Lung (tissue), 12 donors: ENCODE data around the gene FGD1. TPM values are rescaled to one million over a fixed set of nuclear protein-coding genes. Genes with fewer than 3 reads are reported as not detected.

Source experiments
- ATAC-seq: fragments of 200-7000 bp; cut with Tn5 transposase; one replicate; pipeline ENCODE4 v1.9.1; 2020; ENCODE audit warnings: moderate number of reproducible peaks; ENCODE audit not compliant: insufficient read depth, low FRiP score
- DNase-seq, 3 donors: peaks; one replicate each; pipeline ENCODE4 v3.0.0-alpha.2; 2013 to 2017
- H3K27ac ChIP-seq, 2 donors: one replicate each; pipeline ENCODE4 v1.5.1; 2013; ENCODE audit warnings: mild to moderate bottlenecking in 2 of 2, moderate library complexity in 2 of 2, control low read depth in 1 of 2, inconsistent platforms in 1 of 2, low read depth in 1 of 2, low read length in 1 of 2
- H3K27me3 ChIP-seq, 3 donors: one replicate each; pipeline ENCODE4 v1.5.1; 2013; ENCODE audit warnings: low read length in 2 of 3; ENCODE audit not compliant: control insufficient read depth in 3 of 3, insufficient read depth in 3 of 3
- H3K36me3 ChIP-seq, 4 donors: one replicate each; pipeline ENCODE4 v1.5.1; 2013; ENCODE audit warnings: low read length in 4 of 4, mild to moderate bottlenecking in 1 of 4, moderate library complexity in 1 of 4; ENCODE audit not compliant: control insufficient read depth in 4 of 4, insufficient read depth in 4 of 4
- H3K4me1 ChIP-seq, 5 donors: one replicate each; pipeline ENCODE4 v1.5.1; 2013; ENCODE audit warnings: low read length in 5 of 5, mild to moderate bottlenecking in 2 of 5, moderate library complexity in 1 of 5; ENCODE audit not compliant: control insufficient read depth in 5 of 5, insufficient read depth in 5 of 5
- H3K4me3 ChIP-seq: one replicate; pipeline ENCODE4 v1.5.1; 2013; ENCODE audit warnings: mild to moderate bottlenecking, control low read depth, moderate library complexity
- H3K9ac ChIP-seq, 2 donors: one replicate each; pipeline ENCODE4 v1.5.1; 2013; ENCODE audit warnings: low read length in 2 of 2, control low read depth in 1 of 2; ENCODE audit not compliant: insufficient read depth in 1 of 2
- H3K9me3 ChIP-seq, 4 donors: one replicate each; pipeline ENCODE4 v1.5.1; 2013; ENCODE audit warnings: low read length in 3 of 4, mild to moderate bottlenecking in 1 of 4, moderate library complexity in 1 of 4; ENCODE audit not compliant: control insufficient read depth in 4 of 4, insufficient read depth in 3 of 4
- CTCF ChIP-seq: IDR thresholded peaks from 2 replicates; pipeline ENCODE4 v1.5.1; 2012; ENCODE audit warnings: mild to moderate bottlenecking; ENCODE audit errors: control extremely low read depth, extremely low read depth
- WGBS, 2 donors: extraction: QIAGEN DNeasy Blood & Tissue Kit; methylation state at CpG; one replicate each; pipeline ENCODE4 v1.1.7; 2013; 5-methylcytosine and 5-hydroxymethylcytosine counted together
- polyA plus RNA-seq, 2 donors: library from polyadenylated mRNA; stranded (reverse); fragments of 200-250 nt; gene quantifications; one replicate each; pipeline ENCODE4 v1.2.1, GENCODE V29; 2013
- total RNA-seq, 2 donors: library from RNA; depleted of rRNA in 1 of 2; stranded (reverse); fragments of >200 nt in 1 of 2; gene quantifications; one replicate each; pipeline ENCODE4 v1.2.1, GENCODE V29; 2014 to 2021
- donor health status: control.
- donor health status: control.
- donor health status: Bipolar disorder and iron deficiency.
- donor health status: healthy.
- donor health status: DM: yes; HTN: yes; CAD: no.

Gene FGD1
- total and polyA plus RNA-seq, 4 donors, result 1.3 to 6.4 (median 2.5) TPM

- Histone ChIP-seq H3K27me3 (no peaks in the 10 kb centered on the region), H3K9me3 (peaks cover 0 to 1% (median 0%) of the 10 kb centered on the region in 4 donors), H3K27ac (no peak overlapping the region), H3K9ac (no peak overlapping the region), H3K4me1 (peaks cover 0 to 42% (median 7%) of the 10 kb centered on the region in 5 donors), H3K4me3 (no peak overlapping the region), H3K36me3 (no peaks in the 10 kb centered on the region)
- DNase-seq (peak in 1 of 3 donors; percentile 13), ATAC-seq (no peak)
- 48 to 71% methylated on average over 3 of the region's 3 CpGs for WGBS, 2 donors
- no peak for TF ChIP-seq CTCF
These were observed 11.4 kb downstream of the FGD1 start for GRCh38 chrX:54484666-54485065.

- no peaks in the 10 kb centered on the region for H3K9me3 ChIP-seq
- no peak for ATAC-seq
- peak in 1 of 3 donors; percentile 12 for DNase-seq
- TF ChIP-seq CTCF, result no peak
- H3K36me3 ChIP-seq, result no peaks in the 10 kb centered on the region
- H3K4me1 ChIP-seq, result peaks cover 0 to 50% (median 8%) of the 10 kb centered on the region in 5 donors
- H3K27ac ChIP-seq, result peak overlapping the region in 1 of 2 donors; percentile 33
- 75 to 89% methylated on average over 8 to 9 of the region's 9 CpGs for WGBS, 2 donors
- H3K27me3 ChIP-seq, result no peaks in the 10 kb centered on the region
- H3K9ac ChIP-seq, result no peak overlapping the region
- no peak overlapping the region for H3K4me3 ChIP-seq
These were observed 12.1 kb downstream of the FGD1 start for GRCh38 chrX:54483946-54484345.

GRCh38 chrX:54482839-54483593 lies 13.0 kb downstream of the FGD1 start:
- Histone ChIP-seq H3K9me3 (no peaks in the 10 kb centered on the region), H3K27ac (peak overlapping the region in 1 of 2 donors; percentile 55), H3K4me1 (peaks cover 0 to 57% (median 8%) of the 10 kb centered on the region in 5 donors), H3K9ac (peak overlapping the region in 1 of 2 donors; percentile 47), H3K4me3 (no peak overlapping the region), H3K27me3 (no peaks in the 10 kb centered on the region), H3K36me3 (no peaks in the 10 kb centered on the region)
- ATAC-seq (no peak), DNase-seq (peak; percentile 37 to 40 (median 39))
- TF ChIP-seq CTCF, result no peak
- WGBS, 2 donors, result 41 to 71% methylated on average over 8 to 21 of the region's 21 CpGs
